GM12801 (cell line): Measurements from ENCODE around the gene HMGCS1.

ENCODE experiments used
- TF ChIP-seq, protein P1 (sequence below): IDR thresholded peaks from one replicate; pipeline ENCODE4 v1.5.1; 2011; ENCODE audit warnings: control low read depth; ENCODE audit not compliant: insufficient read length; ENCODE audit errors: extremely low read depth

The HMGCS1 gene

GRCh38 chr5:43313035-43313853 is at the start of gene HMGCS1:
Gene HMGCS1 (minus strand): TSS chr5:43313412. CDS start chr5:43298965, 14,447 bp downstream.
- TF ChIP-seq, protein P1, sequence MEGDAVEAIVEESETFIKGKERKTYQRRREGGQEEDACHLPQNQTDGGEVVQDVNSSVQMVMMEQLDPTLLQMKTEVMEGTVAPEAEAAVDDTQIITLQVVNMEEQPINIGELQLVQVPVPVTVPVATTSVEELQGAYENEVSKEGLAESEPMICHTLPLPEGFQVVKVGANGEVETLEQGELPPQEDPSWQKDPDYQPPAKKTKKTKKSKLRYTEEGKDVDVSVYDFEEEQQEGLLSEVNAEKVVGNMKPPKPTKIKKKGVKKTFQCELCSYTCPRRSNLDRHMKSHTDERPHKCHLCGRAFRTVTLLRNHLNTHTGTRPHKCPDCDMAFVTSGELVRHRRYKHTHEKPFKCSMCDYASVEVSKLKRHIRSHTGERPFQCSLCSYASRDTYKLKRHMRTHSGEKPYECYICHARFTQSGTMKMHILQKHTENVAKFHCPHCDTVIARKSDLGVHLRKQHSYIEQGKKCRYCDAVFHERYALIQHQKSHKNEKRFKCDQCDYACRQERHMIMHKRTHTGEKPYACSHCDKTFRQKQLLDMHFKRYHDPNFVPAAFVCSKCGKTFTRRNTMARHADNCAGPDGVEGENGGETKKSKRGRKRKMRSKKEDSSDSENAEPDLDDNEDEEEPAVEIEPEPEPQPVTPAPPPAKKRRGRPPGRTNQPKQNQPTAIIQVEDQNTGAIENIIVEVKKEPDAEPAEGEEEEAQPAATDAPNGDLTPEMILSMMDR = no peak

- TF ChIP-seq, protein P1 = no peak
Measured at GRCh38 chr5:43358726-43359125, 45.5 kb upstream of the HMGCS1 start.

GRCh38 chr5:43358301-43358700 is 45.1 kb upstream of the HMGCS1 start:
- TF ChIP-seq, protein P1 = no peak

DNA sequence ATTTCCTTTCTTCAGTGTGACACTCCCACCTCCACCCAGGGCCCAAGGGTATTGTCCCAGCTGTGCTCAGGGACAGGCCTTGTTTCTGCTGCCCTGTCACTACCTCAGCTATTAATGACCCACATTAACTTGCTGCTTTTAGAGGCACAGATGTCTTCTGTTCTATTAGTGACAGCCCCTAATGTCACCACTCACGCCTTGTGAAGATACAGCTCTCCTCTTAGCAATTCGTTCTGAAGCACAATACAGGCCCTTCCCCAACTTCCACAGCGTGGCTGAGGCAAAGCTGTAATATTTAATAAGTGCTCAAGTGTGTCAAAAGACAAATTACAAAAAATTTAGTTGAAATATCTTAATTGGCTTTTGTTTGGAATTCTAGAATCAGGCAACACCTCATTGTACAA is 44.7 kb upstream of the HMGCS1 start:
- TF ChIP-seq, protein P1 = no peak

DNA sequence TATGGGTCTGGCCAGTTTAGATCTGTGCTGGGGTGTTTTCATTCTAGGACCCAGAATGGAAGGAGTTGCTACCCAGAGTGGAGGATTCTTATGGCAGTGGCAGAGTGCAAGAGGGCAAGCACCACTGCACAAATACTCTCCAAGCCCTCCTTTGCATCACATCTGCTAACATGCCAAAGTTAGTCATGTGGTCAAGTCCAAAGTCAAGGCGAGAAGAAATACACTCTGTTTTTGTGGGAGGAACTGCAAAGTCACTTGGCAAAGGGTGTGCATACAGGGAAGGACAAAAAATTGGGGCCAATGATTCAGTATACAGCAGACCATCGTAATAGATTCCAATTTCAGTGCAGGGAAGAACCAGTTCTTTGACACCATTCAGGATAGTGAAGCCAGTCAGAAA is 43.9 kb upstream of the HMGCS1 start:
- TF ChIP-seq, protein P1 = no peak

DNA sequence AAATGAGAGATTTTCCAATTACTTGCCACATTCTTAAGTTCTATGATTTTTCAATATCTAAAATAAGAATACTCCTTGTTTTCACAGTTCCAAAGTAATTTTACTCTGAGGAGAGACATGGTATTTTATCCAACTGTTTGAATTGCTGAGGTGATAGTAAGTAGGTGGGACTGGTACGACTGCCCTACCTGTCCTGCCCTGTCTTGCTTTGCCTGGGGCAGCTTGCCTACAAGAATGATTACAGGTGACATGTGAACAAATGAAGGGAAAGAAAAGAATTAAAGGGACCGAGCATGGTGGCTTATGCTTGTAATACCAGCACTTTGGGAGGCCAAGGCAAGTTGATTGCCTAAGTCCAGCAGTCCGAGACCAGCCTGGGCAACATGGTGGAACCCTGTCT is 41.6 kb upstream of the HMGCS1 start:
- TF ChIP-seq, protein P1 = no peak

DNA sequence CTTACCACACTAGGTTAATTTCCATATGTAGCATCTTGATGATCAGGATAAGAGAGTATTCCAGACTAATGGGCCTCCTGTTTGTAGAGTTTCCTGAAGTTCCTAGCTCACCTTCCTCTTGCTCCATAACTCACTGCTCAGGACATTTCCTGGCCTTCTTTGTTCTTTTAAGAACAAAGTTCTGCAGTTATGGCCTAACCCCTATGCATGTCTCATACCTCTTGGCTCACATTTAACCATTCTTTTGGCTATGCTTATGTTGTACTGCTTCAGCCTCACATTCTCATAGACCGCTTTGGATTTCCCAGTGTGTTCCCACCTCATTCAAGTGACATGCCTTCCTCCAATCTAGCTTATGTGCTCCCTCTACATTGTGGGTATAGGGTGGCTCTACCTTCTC is 40.5 kb upstream of the HMGCS1 start:
- TF ChIP-seq, protein P1 = no peak

GRCh38 chr5:43352915-43353314 is 39.7 kb upstream of the HMGCS1 start:
- TF ChIP-seq, protein P1 = no peak
